ENCODE data around the gene RAPGEF2. TPM values are rescaled to one million over a fixed set of nuclear protein-coding genes. Genes with fewer than 3 reads are reported as not detected.
A peak's percentile ranks its signal among the peaks of the same experiment; 100 is the strongest.

RAPGEF2 gene
- total and polyA plus RNA-seq, 2 donors (not counting 3 experiments of a cell fraction or from before 2014, with no cell fraction given): 28.7 to 55.2 TPM

DNA sequence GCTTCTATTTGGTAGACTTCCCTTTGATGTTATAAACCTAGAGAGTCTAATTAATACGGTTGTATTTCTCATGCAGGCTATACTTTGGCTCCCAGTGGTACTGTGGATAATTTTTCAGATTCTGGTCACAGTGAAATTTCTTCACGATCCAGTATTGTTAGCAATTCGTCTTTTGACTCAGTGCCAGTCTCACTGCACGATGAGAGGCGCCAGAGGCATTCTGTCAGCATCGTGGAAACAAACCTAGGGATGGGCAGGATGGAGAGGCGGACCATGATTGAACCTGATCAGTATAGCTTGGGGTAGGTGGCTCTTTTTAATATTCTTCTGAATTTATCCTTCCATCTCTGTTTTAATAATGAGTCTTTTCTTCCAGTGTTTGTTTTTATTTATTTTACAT, 249.7 kb downstream of the RAPGEF2 start:
- H3K4me1 ChIP-seq (ENCODE audit: control insufficient read depth, extremely low read depth, insufficient read depth, low read length): peaks cover 5% of the 10 kb centered on the region
- H3K9me1 ChIP-seq (replicated peaks; ENCODE audit: control insufficient read depth, extremely low read depth, insufficient read depth, low read length): no peaks in the 10 kb centered on the region
- H3K4me3 ChIP-seq (replicated peaks in 1 of 3; ENCODE audit: insufficient read depth in 1 of 3, low read depth in 1 of 3, low read length in 3 of 3): no peak overlapping the region
- H2AFZ ChIP-seq (ENCODE audit: low read depth, low read length): no peak overlapping the region
- H3K9ac ChIP-seq (replicated peaks; ENCODE audit: extremely low read depth, insufficient read depth, low read length): no peak overlapping the region
- intact Hi-C loops (cut with micrococcal nuclease): no loop called here
- dilution Hi-C loops (cut with MboI; ENCODE audit: extremely low pct_ligation_motif_present, low sequenced_read_pairs): no loop called here
- FAIRE-seq (no peak), DNase-seq (ENCODE audit: low read depth, low spot score) (no peak)
- H4K20me1 ChIP-seq (replicated peaks; ENCODE audit: control insufficient read depth, extremely low read depth, insufficient read depth, low read length): no peaks in the 10 kb centered on the region
- H3K9me3 ChIP-seq (replicated peaks; ENCODE audit: control insufficient read depth, insufficient read depth, low read length): no peaks in the 10 kb centered on the region
- CTCF ChIA-PET: no interaction called here
- H3K27ac ChIP-seq (ENCODE audit: insufficient read depth, low read depth, low read length): no peak overlapping the region
- peaks cover 13% of the 10 kb centered on the region in 2 experiments for H3K36me3 ChIP-seq (ENCODE audit: control insufficient read depth in 2 of 2, extremely low read depth in 1 of 2, insufficient read depth in 2 of 2, low read length in 2 of 2)
- no peak for TF ChIP-seq POLR2AphosphoS5 (IDR thresholded peaks at IDR 0.05; ENCODE audit: insufficient read depth, low read depth, low read length)
- TF ChIP-seq, protein P1, sequence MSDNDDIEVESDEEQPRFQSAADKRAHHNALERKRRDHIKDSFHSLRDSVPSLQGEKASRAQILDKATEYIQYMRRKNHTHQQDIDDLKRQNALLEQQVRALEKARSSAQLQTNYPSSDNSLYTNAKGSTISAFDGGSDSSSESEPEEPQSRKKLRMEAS (IDR thresholded peaks at IDR 0.05; ENCODE audit: insufficient read depth, insufficient read length): no peak
- H3K4me2 ChIP-seq (ENCODE audit: insufficient read depth, low read length): no peak overlapping the region
- no TSS peak for BruUV-seq (replicated peaks)
- POLR2A ChIA-PET: no interaction called here
- no peaks in the 10 kb centered on the region for H3K27me3 ChIP-seq (ENCODE audit: control insufficient read depth in 2 of 2, insufficient read depth in 2 of 2, low read length in 2 of 2)
- H3K79me2 ChIP-seq (ENCODE audit: control insufficient read depth, insufficient read depth, low read length): no peaks in the 10 kb centered on the region

DNA sequence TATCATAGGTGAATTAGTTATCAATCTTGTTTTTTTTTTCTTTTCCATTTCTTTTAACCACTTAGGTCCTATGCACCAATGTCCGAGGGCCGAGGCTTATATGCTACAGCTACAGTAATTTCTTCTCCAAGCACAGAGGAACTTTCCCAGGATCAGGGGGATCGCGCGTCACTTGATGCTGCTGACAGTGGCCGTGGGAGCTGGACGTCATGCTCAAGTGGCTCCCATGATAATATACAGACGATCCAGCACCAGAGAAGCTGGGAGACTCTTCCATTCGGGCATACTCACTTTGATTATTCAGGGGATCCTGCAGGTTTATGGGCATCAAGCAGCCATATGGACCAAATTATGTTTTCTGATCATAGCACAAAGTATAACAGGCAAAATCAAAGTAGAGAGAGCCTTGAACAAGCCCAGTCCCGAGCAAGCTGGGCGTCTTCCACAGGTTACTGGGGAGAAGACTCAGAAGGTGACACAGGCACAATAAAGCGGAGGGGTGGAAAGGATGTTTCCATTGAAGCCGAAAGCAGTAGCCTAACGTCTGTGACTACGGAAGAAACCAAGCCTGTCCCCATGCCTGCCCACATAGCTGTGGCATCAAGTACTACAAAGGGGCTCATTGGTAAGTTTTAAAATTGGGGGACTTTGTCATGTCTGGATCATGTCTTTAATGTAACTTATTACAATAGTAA, 250.7 kb downstream of the RAPGEF2 start:
- TF ChIP-seq, protein P1 (IDR thresholded peaks at IDR 0.05; ENCODE audit: insufficient read depth, insufficient read length): no peak
- no peak for TF ChIP-seq MYC (IDR thresholded peaks at IDR 0.05; ENCODE audit: low read depth, low read length)
- TF ChIP-seq JUN (IDR thresholded peaks at IDR 0.05; ENCODE audit: borderline replicate concordance, insufficient read depth, insufficient read length, low read depth): no peak
- ChIA-PET POLR2A (interaction anchor here (0.7 kb wide), 1 partner anchor 23 kb away, joined by 4 read pairs; no protein-coding TSS in a partner anchor), CTCF (no interaction called here)
- Histone ChIP-seq H3K9me3 (replicated peaks; ENCODE audit: control insufficient read depth, insufficient read depth, low read length) (no peaks in the 10 kb centered on the region), H3K27ac (ENCODE audit: insufficient read depth, low read depth, low read length) (no peak overlapping the region), H4K20me1 (replicated peaks; ENCODE audit: control insufficient read depth, extremely low read depth, insufficient read depth, low read length) (no peaks in the 10 kb centered on the region), H3K4me3 (replicated peaks in 1 of 3; ENCODE audit: insufficient read depth in 1 of 3, low read depth in 1 of 3, low read length in 3 of 3) (no peak overlapping the region), H3K27me3 (ENCODE audit: control insufficient read depth in 2 of 2, insufficient read depth in 2 of 2, low read length in 2 of 2) (no peaks in the 10 kb centered on the region), H3K9me1 (replicated peaks; ENCODE audit: control insufficient read depth, extremely low read depth, insufficient read depth, low read length) (no peaks in the 10 kb centered on the region), H3K79me2 (ENCODE audit: control insufficient read depth, insufficient read depth, low read length) (no peaks in the 10 kb centered on the region), H3K4me2 (ENCODE audit: insufficient read depth, low read length) (no peak overlapping the region), H2AFZ (ENCODE audit: low read depth, low read length) (no peak overlapping the region), H3K36me3 (ENCODE audit: control insufficient read depth in 2 of 2, extremely low read depth in 1 of 2, insufficient read depth in 2 of 2, low read length in 2 of 2) (peaks cover 13% of the 10 kb centered on the region in 2 experiments), H3K4me1 (ENCODE audit: control insufficient read depth, extremely low read depth, insufficient read depth, low read length) (peaks cover 5% of the 10 kb centered on the region), H3K9ac (replicated peaks; ENCODE audit: extremely low read depth, insufficient read depth, low read length) (no peak overlapping the region)
- DNase-seq (ENCODE audit: low read depth, low spot score): no peak
- intact Hi-C loops (cut with micrococcal nuclease) (no loop called here), dilution Hi-C loops (cut with MboI; ENCODE audit: extremely low pct_ligation_motif_present, low sequenced_read_pairs) (no loop called here)
- TSS peak; percentile 24 for BruUV-seq (replicated peaks)
- FAIRE-seq: no peak
